Hematopoietic multipotent progenitor cell treated with erythropoietin and hydrocortisone succinate and interleukin-3 and kit ligand, for 4 days (in vitro differentiated cells): ENCODE results near the gene PIK3R5.

Experiments used
- DNase-seq: peaks from one replicate; pipeline ENCODE4 v3.0.0-alpha.2; 2015

Gene PIK3R5

DNA sequence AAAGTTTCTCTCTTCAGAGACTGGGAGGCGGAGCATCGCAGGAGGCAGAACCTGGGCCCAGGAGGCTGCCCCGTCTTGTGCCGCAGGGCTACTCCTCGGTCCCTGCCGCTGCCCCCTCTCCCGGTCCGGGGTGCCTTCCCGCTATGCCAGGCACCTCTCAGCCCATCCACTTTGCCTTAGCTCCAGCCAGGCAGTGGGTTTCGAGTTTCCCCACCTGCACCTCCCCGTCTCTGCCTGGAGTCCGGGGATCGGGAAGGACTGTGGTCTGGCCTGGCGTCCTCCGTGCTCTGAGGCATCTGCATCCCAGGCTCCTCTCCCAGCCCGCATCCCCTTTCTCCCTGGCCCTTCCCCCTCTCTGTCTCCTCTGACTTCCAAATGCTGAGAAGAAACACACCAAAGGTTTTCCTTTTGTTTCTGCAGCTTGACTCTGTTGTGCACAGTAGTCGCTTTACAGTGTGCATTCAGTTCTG, 71.3 kb downstream of the PIK3R5 start:
- no peak for DNase-seq

DNA sequence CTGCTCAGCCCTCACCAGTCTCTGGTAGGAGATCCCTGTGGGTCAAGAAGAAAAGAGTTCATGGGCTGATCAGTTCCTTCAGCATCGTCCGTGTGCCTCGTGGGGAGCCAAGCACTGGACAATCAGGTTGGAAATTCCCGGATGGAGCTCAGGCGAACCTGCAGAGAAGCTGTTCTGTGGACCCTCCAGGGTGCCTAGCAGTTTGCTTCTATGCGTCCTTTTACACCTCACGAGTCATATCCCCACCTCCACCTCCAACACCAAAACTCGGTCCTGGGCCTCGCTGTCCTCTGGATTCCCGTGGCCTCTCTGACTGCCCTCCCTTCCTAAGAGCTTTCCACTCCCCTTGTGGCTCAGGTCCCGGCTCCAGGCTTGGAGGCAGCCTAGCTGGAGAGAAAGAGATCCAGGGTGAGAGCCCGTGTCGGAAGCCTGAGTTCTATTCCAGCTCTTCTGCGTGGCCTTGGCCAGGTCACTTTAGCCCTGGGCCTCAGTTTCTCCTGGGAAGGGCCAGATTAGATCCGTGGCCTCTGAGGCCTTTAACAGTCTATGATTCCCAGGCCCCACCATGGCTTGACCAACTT, 71.8 kb downstream of the PIK3R5 start:
- DNase-seq: no peak

DNA sequence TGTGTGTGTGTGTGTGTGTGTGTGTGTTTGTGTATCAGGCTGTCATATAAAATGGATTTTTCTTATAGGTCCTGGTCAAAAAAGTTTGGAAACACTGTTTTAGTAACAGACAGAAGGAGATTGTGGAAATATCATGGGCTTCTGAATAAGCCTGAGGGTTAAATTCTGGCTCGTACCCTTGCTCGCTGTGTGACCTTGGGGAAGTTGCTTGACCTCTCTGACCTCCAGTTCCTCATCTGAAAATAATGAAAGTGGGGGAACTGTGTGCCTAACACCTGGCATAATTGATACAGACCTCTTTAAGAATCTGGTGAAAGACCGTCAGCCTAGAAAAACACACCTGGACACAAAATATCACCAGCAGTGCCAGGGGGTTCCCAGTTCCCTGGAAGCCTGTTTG, 72.4 kb downstream of the PIK3R5 start:
- no peak for DNase-seq

DNA sequence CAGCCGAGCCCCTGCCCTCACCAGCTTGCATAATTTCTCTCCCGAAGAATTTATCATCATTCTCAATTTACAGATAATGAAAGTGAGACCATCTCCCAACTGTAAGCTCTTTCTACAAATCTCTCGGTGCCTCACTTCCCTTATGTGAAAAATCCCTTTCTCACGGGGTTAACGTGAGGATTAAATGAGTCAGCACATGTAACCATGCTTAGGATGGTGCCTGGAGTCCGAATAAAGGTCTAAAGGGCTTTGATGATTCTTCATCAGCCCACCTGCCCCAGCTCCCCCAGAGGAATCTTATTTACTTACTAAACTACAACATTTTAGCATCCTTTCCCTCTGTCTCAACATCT, 73.2 kb downstream of the PIK3R5 start:
- no peak for DNase-seq

DNA sequence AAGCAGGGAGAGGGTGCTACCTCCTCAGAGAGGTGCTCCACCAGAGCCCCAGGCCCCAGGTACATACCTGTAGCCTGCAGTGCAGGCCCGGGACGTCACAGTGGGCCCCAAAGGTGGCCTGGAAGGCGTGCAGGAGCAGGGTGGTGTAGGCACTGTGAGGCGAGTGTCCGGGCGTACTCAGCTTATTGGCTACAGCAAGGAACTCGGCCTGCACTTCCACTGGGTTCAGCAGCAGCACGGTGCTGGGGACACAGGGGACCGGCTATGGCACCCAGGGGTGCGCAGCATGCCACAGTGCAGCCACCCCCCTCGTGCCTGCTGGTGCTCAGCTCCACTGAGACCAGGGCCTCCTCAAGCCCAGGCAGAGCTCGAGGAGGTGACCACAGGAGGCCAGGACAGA, 74.8 kb downstream of the PIK3R5 start:
- no peak for DNase-seq

DNA sequence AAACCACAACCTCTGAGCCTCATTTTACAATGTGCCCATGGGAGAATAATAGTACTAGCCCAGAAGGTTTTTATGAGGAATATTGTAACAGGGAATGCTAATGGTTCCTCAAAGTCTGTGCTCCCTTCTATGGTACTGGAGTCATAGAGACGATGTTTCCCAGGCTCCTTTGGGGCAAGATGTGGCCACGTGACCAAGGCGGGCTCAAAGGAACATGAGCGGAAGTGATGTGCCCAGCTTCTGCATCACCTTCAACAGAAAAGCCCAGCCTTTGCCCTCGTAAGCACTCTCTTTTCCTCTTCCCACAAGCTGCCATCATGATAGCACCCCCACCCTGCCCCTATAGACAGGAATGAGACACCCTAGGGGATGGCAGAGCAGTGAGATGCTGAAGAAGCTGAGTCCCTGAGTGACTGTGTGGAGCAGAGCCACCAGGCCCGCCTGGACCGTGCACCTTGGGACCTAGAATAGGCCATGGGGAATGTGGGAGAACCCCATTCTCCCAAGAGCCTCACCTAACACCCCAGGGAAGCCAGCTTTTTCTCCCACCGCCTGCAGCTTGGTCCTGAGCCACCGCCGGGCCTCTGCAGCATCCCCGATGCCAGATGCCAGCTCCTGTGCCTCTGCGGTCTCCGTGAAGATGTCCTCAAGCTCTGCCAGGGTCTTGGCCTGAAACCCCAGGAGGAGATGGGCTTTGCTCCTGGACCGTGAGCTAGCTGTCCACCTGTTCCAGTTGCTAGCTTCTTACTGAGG, 75.9 kb downstream of the PIK3R5 start:
- no peak for DNase-seq

DNA sequence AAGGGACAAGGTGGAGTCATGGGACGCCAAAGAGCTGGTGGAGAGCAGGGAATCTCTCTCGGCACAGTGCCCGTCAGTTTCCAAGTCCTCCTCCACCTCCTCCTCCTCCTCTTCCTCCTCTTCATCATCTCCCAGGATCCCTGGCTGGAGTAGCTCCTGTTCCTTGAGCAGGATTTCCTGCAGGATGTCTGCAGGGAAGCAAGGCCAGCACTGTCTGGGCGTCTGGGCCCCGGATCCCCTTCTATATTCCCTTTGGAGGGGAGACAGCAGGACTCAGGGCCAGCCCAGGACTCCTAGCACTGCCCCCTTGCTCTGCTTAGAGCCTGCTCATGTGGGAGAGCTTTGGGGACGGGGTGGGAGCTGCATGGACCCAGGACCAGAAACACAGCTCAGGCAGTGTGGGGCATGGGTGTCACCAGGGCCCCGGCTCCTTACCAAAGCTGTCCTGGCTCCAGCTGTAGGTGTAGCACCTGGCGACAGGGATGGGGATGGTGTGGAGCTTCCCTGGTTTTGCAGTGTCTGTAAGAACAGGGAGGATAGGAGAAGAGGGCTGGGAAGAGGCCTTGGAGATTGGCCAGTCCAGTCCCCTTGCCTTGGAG, 76.7 kb downstream of the PIK3R5 start:
- DNase-seq: no peak

DNA sequence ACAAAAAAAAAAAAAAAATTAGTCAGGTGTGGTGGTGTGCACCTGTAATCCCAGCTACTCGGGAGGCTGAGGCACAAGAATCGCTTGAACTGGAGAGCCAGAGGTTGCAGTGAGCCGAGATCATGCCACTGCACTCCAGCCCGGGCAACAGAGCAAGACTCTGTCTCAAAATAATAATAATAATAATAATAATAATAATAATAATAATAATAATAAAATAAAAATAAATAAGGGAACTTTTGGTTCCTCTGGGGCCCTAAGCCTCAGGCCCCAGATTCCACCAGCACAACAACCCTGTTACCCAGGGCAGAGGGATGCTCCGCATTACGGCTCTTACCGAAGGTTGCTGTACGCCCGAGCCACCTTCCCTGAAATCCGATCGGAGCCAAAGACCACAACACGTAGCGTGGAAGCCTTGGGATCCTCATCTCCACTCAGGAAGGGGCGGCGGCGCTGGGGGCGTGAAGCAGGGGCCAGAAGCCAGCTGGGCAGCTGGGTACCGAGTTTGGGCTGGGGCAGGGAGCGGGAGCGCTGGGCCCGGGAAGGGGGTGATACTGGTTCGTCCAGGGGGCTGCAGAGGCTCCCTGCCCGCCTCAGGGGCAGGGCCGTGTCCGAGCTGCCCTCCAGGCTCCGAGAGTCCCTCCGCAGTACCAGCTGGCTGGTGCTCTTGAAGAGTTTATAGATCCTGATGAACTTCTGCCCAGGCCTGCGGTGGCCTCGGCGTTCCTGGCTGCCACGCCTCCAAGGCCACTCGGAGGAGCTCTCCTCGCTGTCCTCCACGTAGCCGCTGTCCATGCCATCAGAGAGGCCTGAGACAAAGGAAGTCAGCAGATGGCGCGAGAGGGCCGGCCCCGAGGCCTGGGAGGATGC, 77.4 kb downstream of the PIK3R5 start:
- DNase-seq: no peak

DNA sequence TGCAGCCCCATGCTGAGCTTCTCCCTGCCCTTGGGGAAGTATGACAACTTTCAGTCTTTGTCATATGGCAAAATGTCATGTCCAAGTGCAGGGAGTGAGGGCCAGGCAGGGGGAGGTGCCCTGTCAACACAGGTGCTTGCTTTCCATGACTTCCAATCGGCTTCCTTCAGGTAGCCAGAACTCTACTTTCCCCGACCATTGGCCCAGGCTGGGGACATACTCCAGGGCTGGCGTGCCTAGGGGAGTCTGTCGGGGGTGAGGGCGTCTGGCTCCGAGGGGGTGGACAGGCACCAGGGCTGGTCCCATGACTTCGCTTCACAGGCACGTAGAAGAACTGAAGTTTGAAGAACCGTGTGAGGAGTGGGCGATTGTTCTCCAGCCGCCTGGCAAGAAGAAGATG, 78.2 kb downstream of the PIK3R5 start:
- DNase-seq: no peak

DNA sequence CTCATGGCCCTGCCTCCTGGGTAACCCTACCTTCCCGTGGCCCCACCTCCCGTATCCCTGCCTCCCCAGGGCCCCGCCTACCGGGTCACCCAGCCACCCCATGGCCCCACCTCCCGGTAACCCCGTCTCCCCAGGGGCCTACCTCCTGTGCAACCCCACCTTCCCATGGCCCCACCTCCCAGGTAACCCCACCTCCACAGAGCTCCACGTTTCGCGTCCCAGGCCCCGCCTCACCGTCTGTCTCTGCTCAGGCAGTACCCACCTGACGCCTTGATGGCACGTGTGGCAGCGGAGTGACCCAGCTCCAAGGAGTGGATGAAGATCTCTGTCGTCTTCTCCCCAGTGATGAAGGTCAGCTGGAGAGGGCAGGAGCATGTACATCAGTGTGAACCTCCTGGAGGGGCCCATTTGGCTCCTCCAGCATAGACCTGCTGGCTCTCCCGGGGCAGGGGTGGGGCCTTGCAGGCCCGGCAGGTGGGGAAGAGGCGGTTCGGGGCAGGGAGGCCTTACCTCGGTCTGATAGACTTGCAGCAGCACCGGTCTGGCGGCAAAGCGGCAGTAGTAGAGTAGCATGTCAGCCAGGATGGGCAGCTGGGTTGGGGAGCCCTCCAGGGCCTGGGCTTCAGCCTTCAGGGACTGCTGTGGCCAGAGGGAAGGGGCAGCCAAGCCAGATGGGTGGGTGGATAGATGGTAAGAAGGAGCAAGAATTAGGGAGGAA, 79.4 kb downstream of the PIK3R5 start:
- no peak for DNase-seq

DNA sequence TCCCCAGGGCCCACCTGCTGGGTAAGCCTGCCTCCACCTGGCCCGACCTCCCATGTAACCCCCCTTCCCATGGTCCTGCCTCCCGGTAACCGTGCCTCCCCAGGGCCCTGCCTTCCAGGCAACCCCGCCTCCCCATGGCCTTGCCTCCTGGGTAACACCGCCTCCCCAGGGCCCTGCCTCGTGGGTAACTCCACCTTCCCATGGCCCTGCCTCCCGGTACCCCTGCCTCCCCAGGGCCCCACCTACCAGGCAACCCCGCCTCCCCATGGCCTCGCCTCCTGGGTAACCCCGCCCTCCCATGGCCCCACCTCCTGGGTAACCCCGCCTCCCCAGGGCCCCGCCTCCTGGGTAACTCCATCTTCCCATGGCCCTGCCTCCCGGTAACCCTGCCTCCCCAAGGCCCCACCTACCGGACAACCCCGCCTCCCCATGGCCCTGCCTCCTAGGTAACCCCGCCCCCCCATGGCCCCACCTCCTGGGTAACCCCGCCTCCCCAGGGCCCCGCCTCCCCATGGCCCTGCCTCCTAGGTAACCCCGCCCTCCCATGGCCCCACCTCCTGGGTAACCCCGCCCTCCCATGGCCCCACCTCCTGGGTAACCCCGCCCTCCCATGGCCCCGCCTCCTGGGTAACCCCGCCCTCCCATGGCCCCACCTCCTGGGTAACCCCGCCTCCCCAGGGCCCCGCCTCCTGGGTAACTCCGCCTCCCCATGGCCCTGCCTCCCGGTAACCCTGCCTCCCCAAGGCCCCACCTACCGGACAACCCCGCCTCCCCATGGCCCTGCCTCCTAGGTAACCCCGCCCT, 80.1 kb downstream of the PIK3R5 start:
- DNase-seq: peak; percentile 56

DNA sequence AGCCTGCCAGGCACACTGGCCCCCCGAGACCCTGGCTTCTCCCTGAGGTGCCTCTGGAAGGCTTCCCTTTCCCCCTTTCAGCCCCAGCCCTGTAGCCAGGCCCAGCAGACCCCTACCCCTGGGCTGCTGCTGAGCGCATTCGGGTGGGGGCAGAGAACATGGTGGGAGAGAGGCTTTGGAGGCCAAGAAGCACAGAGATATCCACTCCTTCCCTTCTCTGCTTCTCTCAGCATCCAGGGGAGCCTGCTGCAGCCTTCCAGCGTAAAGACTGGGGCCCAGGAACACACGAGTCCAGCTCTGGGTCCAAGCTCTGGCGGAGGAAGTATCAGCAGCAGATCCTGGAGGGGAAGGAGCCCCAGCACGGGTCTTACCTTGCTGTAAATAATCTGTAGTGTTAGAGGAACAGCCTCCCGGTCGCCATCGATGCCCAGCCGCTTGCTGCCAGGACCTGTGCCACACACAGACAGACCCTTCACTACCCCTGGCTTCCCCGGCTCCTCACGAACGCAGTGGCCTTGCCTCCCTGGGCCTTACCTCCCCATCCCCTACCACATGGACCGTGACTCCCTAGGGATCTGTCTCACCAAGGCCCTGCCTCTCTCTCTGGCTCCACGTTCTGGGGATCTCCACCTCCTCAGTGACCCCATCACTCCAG, 81.0 kb downstream of the PIK3R5 start:
- DNase-seq: no peak

DNA sequence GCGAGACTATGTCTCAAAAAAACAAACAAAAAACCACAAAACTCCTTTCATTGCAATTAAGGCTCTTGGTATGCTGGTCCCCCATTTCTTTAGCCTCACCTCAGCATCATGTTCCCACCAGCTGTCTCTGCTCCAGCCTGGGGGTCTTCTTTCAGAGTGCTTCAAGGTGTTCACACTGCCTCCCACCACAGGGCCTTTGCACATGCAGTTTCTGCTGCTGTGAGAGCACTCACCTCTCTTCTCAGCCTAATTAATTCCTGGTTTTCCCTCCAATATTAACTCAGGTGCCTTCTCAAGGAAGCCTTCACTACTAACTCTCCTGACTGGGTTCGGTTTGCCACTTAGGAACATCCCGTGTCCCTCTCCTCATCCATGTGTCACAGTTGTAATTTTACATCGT, 82.2 kb downstream of the PIK3R5 start:
- no peak for DNase-seq

DNA sequence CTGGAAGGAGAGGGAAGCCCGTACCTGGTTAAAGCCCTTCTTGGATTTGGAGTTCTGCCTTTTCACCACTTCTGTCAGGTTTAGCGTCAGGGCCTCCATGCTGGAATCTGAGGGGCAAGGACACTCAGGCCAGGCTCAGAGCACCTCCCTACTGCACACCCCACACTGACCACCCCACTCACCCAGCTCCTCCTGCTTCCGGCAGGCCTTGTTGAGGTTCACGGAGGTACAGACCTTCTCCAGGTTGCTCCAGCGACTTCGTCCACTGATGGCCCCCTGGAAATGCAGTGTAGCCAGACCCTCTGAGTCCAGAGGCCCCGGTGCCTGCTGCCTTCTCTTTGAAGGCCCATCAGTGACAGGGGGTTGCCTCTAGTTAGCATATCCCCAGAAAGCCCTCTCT, 83.9 kb downstream of the PIK3R5 start:
- no peak for DNase-seq

DNA sequence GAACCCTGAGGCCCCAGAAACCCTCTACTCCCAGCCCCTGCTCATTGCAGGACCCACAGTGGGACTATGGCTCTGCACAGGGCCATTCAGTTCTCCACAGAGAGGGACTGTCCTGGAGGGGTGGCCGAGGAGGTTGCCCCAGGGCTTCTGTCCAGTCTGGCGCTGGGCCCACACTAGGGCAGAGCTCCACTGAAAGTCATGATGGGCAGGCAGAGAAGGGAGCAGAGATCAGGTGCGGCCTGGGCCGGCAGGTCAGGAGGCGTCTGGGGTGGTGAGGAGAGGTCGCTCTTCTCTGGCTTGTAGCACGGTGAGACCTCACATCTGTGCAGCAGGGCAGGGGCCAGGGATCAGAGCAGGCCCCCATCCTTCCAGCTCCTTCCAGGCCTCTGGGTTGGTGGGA, 85.0 kb downstream of the PIK3R5 start:
- no peak for DNase-seq

DNA sequence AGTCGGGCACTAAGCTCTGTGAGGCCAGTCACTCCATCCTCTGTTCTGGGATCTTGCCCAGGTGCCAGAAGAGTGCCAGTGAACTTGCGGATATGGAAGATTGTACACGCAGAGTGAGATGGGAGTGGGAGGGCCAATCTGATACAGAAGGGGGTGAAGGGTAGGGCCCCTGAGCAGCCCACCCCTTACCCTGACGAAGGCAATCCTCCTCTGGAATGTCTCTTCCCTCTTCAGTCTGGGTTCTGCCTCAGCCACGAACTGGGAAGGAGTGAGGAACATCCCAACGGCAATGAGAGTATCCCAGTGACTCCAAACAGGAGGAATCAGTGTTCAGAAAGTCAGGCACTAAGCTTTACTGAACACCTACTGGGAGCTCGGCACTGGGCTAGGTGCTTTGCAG, 86.1 kb downstream of the PIK3R5 start:
- no peak for DNase-seq

DNA sequence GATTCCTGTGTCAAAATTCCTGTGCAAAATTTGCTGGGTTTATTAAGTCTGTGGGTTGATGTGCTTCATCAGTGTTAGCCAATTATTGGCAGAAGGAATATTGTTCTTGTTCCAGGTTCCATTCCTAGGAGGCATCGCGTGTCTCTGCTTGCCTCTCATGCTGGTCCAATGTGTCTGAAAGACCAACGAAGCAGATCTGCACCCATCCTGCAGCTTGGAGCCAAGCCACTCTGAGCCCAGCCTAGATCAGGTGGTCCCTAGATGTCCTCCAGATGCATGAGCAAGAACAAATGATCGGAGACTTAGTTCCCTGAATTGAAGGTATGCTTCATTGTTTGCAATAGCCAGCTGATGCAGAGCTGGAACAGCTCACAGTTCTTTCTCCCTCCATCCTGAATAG, 87.5 kb downstream of the PIK3R5 start:
- DNase-seq: no peak

DNA sequence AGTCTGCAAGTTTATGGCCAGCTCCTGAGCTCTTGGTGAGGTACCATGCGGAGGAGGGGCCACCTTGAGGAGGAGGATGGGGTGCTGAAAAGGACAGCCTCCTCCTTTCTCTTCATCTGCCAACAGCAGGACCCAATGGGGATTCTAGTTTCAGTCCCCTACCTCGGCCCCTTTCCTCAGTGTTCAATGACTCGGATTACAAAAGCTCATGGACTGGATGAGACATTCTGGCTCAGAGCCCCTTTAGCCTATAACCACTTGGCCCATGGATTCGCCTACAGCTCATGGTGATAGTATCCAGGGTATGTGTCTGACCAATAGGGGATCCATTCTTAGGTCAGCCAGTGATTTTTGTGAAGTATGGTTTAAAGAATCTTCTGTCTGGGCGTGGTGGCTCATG, 89.5 kb downstream of the PIK3R5 start:
- DNase-seq: no peak

DNA sequence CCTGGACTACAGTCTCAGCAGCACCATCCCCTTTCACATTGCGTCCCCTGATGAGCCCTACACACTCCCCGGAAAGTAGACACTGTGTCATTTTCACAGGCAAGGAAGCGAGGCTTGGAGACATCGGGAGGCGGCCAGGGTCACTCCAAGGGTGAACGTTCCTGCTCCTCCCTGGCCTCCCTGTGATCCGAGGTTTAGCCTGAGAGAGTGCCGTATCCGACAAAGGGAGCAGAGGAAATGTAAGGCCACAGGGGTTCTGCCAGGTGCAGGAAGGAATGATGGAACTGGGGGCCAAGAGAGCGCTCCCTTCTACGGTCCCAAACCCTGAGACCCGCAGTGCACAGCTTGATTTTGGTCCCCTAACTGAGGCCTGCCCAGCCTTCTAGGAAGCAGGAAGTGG, 90.1 kb downstream of the PIK3R5 start:
- DNase-seq: no peak

DNA sequence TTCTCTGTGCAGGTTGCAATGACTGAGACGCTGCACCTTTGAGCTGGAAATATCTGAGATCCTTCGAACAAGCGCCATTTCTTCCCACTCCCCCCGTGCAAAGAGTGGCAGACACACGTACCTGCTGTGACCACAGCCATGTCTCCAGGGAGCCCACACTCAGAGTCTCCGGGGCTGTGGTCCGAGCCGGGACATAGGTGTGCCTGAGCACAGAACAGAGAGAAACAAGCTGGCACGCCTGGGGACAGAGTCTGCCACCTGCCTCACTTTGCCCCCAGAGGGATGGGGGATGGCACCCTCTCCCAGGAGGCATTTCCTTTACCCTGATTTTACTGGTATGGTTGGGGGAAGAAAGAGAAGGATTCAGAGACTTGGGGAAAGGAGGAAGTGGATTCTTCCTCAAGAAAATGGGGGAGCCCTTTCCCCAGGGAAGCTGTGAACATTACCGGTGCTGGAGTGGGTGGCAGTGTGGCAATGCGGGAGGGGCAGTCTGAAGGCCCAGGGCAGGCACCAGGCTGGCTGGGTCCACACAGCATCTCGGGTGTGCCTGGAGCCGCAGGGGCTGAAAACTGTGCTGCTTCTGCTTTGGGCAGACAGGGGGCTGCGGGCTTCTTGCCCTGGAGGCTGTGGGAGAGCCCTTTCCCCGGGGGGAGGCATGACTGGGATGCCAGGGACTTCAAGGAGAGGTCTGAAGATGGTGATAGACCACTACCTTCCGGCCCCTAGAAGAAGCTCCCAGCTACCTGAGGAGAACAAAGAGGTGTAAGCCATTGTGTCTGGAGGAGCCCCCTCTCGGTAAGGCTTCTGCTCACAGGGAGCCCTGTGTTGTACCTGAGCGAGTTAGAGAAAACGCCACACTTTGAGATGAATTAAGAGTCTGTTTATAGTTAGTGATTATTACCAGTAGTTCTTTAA, 91.4 kb downstream of the PIK3R5 start:
- DNase-seq: no peak
